ENCODE measurements around the gene RABGGTA. TPM values are rescaled to one million over a fixed set of nuclear protein-coding genes. Genes with fewer than 3 reads are reported as not detected.

RABGGTA gene
- total RNA-seq, 1 donor from 2014 or later, result 70.5 TPM

DNA sequence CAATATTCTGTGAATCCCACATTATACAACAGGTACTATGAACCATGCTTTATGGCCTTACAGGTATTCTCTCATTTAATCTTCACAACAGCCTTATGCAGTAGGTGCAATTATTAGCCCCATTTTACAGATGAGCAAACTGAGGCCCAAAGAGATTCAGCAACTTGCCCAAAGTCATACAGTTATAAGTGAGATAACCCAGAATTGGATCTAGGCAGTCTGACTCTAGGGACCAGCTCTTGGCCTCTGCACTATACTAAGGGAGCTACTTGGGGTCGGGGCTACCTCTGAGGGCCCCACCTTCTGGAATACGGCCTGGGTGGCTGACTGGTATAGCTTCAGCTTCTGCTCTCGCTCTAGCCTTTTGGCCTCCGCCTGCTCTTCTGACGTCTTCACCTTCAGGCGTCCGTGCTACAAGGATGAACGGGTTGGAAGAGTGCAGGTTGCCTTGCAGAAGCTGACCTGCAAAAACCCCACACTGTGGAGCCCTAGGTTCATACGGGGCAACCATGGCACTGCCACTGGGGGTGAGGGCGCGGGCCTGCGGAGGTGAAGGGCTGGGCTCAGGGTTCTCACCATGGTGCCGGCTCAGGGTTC is 762 bp downstream of the RABGGTA start:
- peaks cover 40% of the 10 kb centered on the region for H3K36me3 Mint-ChIP-seq (ENCODE audit: low read depth)
- ATAC-seq (ENCODE audit: low read depth), result no peak
- H3K4me3 Mint-ChIP-seq, result peak overlapping the region; percentile 90
- DNase-seq, result no peak
- H3K27me3 Mint-ChIP-seq, result no peaks in the 10 kb centered on the region
- intact Hi-C loops (cut with micrococcal nuclease), result loop anchor here (1.0 to 5.0 kb wide), 10 partner anchors 9 to 156 kb away; partner anchors contain the start of genes DCAF11, GMPR2, MDP1 and NEDD8
- H3K4me1 Mint-ChIP-seq, result peaks cover 55% of the 10 kb centered on the region
- TF ChIP-seq CTCF (IDR thresholded peaks at IDR 0.05), result no peak
- CTCF ChIA-PET, result interaction anchor here (0.6 to 2.5 kb wide), 14 partner anchors 9 to 159 kb away, joined by 3 to 30 read pairs (median 4); partner anchors contain the start of genes CBLN3, DHRS1, KHNYN and MDP1
- POLR2A ChIA-PET, result interaction anchor here (0.6 to 9.8 kb wide), 28 partner anchors 8 to 175 kb away, joined by 3 to 175 read pairs (median 7); partner anchors contain the start of genes CBLN3, CHMP4A, DCAF11 and DHRS1
- no peaks in the 10 kb centered on the region for H3K9me3 Mint-ChIP-seq
- H3K27ac Mint-ChIP-seq, result peak overlapping the region; percentile 94

GRCh38 chr14:24269910-24270536 is 1.4 kb downstream of the RABGGTA start:
- TF ChIP-seq CTCF (IDR thresholded peaks at IDR 0.05), result no peak
- POLR2A ChIA-PET, result interaction anchor here (0.9 to 9.8 kb wide), 14 partner anchors 11 to 156 kb away, joined by 3 to 175 read pairs (median 10); partner anchors contain the start of genes DCAF11, DHRS1, GMPR2 and IPO4
- H3K36me3 Mint-ChIP-seq (ENCODE audit: low read depth), result peaks cover 40% of the 10 kb centered on the region
- ATAC-seq (ENCODE audit: low read depth) (no peak), DNase-seq (no peak)
- peak overlapping the region; percentile 90 for H3K4me3 Mint-ChIP-seq
- H3K27ac Mint-ChIP-seq, result no peak overlapping the region
- no peaks in the 10 kb centered on the region for H3K27me3 Mint-ChIP-seq
- intact Hi-C loops (cut with micrococcal nuclease), result loop anchor here (2.0 to 5.0 kb wide), 3 partner anchors 38 to 97 kb away; partner anchors contain the start of genes GMPR2, NEDD8, NFATC4 and TM9SF1
- no peaks in the 10 kb centered on the region for H3K9me3 Mint-ChIP-seq
- CTCF ChIA-PET, result interaction anchor here (0.9 to 2.5 kb wide), 13 partner anchors 10 to 74 kb away, joined by 3 to 30 read pairs (median 4); partner anchors contain the start of genes DHRS1, MDP1, NOP9 and TINF2
- H3K4me1 Mint-ChIP-seq, result peaks cover 49% of the 10 kb centered on the region

DNA sequence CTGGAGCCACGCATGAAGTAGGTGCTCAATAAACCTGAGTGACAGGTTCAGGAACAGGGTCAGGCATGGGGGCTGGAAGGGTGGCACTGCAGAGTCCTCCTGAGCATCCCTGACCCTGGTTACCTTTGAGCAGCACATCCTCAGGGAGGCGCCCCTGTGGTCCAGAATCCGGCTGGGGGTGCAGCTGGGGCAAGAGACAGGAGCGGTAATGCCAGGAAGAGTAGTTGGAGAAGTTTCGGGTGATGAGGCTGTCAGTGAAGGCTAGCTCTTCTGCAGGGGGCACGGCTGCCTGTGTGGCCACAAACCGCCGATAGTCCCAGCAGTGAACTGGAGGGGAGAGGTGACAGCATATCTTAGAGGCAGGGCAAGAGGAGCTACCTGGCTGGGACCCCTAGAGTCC is 2.0 kb downstream of the RABGGTA start:
- peaks cover 45% of the 10 kb centered on the region for H3K4me1 Mint-ChIP-seq
- H3K9me3 Mint-ChIP-seq, result no peaks in the 10 kb centered on the region
- H3K36me3 Mint-ChIP-seq (ENCODE audit: low read depth), result peaks cover 46% of the 10 kb centered on the region
- ATAC-seq (ENCODE audit: low read depth) (no peak), DNase-seq (no peak)
- ChIA-PET POLR2A (interaction anchor here (1.4 to 9.8 kb wide), 4 partner anchors 11 to 53 kb away, joined by 6 to 175 read pairs (median 31); partner anchors contain the start of genes MDP1 and TINF2), CTCF (interaction anchor here (0.9 to 1.9 kb wide), 3 partner anchors 16 to 27 kb away, joined by 3 to 4 read pairs (median 3); no protein-coding TSS in a partner anchor)
- no peak overlapping the region for H3K27ac Mint-ChIP-seq
- no peaks in the 10 kb centered on the region for H3K27me3 Mint-ChIP-seq
- peak overlapping the region; percentile 4 for H3K4me3 Mint-ChIP-seq
- no peak for TF ChIP-seq CTCF (IDR thresholded peaks at IDR 0.05)
- intact Hi-C loops (cut with micrococcal nuclease), result no loop called here

DNA sequence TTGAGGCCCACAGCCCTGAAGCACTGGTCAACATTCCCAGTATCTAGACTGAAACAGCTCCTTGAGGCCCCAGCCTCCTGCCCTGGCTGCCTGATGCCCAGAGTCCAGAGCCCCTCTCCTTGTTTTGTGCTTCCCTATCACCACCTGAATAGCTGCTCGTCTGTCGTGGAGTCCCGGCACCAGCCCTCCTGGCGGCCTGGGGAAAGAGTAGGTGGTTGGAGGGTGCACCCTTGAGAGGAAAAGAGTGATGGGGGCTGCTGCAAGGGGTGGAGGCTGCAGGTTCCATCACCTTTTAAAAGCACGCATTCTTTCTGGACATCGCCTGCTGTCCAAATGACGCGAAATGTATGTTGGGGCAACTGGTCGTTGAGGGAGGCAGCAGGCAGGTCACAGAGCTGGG is 3.2 kb downstream of the RABGGTA start:
- H3K4me1 Mint-ChIP-seq, result peaks cover 33% of the 10 kb centered on the region
- POLR2A ChIA-PET, result interaction anchor here (0.6 to 9.8 kb wide), 3 partner anchors 26 to 160 kb away, joined by 3 to 175 read pairs (median 5); partner anchors contain the start of gene TINF2
- intact Hi-C loops (cut with micrococcal nuclease), result no loop called here
- ATAC-seq (ENCODE audit: low read depth) (no peak), DNase-seq (no peak)
- H3K27me3 Mint-ChIP-seq, result no peaks in the 10 kb centered on the region
- H3K27ac Mint-ChIP-seq, result no peak overlapping the region
- no peaks in the 10 kb centered on the region for H3K9me3 Mint-ChIP-seq
- CTCF ChIA-PET, result interaction anchor here (0.6 kb wide), 1 partner anchor 59 kb away, joined by 3 read pairs; no protein-coding TSS in a partner anchor
- no peak for TF ChIP-seq CTCF (IDR thresholded peaks at IDR 0.05)
- peaks cover 51% of the 10 kb centered on the region for H3K36me3 Mint-ChIP-seq (ENCODE audit: low read depth)
- H3K4me3 Mint-ChIP-seq, result no peak overlapping the region

DNA sequence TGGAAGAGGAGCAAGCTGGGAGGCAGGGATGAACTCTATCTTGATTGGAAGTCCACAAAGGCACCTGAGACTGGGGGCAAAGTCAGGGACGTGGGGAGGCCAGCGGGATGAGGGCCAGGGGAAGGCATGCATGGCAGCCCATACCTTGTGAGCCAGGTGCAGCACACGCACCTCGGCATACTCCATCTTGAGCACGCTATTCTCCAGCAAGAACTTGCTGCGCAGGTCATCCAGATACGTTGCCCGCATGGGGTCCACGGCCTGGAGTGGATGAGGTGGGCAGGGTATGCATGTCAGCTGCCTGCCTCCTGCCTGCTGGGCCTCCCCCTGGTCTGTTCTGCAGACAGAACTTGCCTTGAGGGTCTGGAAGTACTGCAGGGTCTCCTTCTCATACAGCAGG is 3.9 kb downstream of the RABGGTA start:
- Mint-ChIP-seq H3K36me3 (ENCODE audit: low read depth) (peaks cover 52% of the 10 kb centered on the region), H3K4me3 (no peak overlapping the region), H3K9me3 (no peaks in the 10 kb centered on the region), H3K27ac (no peak overlapping the region), H3K27me3 (no peaks in the 10 kb centered on the region), H3K4me1 (peaks cover 26% of the 10 kb centered on the region)
- ATAC-seq (ENCODE audit: low read depth) (no peak), DNase-seq (no peak)
- CTCF ChIA-PET, result no interaction called here
- POLR2A ChIA-PET, result interaction anchor here (9.8 kb wide), 1 partner anchor 25 kb away, joined by 175 read pairs; the partner anchor contains the start of gene TINF2
- intact Hi-C loops (cut with micrococcal nuclease), result no loop called here
- no peak for TF ChIP-seq CTCF (IDR thresholded peaks at IDR 0.05)

Data from activated B cell treated with CpG ODN at 0.5 μM for 24 hours (primary cell).